ENCODE data around the gene LTBP2.
A peak's percentile ranks its signal among the peaks of the same experiment; 100 is the strongest.

Gene LTBP2

GRCh38 chr14:74638966-74639365 is 26.9 kb upstream of the LTBP2 start:
- DNase-seq = no peak

- DNase-seq = peak in 1 of 56 donors; percentile 6
These were observed 26.0 kb upstream of the LTBP2 start for GRCh38 chr14:74638066-74638465.

GRCh38 chr14:74637178-74637550 is 25.1 kb upstream of the LTBP2 start:
- no peak for DNase-seq

GRCh38 chr14:74636424-74637177 is 24.6 kb upstream of the LTBP2 start:
- DNase-seq = no peak

- DNase-seq = no peak
These were observed 23.8 kb upstream of the LTBP2 start for GRCh38 chr14:74635847-74636246.

- no peak for DNase-seq
These were observed 22.9 kb upstream of the LTBP2 start for GRCh38 chr14:74634964-74635363.

- no peak for DNase-seq
These were observed 22.4 kb upstream of the LTBP2 start for GRCh38 chr14:74634481-74634880.

- DNase-seq = no peak
These were observed 19.0 kb upstream of the LTBP2 start for GRCh38 chr14:74630881-74631690.

GRCh38 chr14:74628418-74628817 is 16.4 kb upstream of the LTBP2 start:
- no peak for DNase-seq

GRCh38 chr14:74627076-74627475 is 15.0 kb upstream of the LTBP2 start:
- DNase-seq = no peak

- DNase-seq = no peak
These were observed 10.2 kb upstream of the LTBP2 start for GRCh38 chr14:74622257-74622656.

- no peak for DNase-seq
These were observed 9.5 kb upstream of the LTBP2 start for GRCh38 chr14:74621556-74621955.

GRCh38 chr14:74620923-74621322 is 8.9 kb upstream of the LTBP2 start:
- DNase-seq = no peak

GRCh38 chr14:74620497-74620921 is 8.5 kb upstream of the LTBP2 start:
- DNase-seq = no peak

- no peak for DNase-seq
These were observed 7.7 kb upstream of the LTBP2 start for GRCh38 chr14:74619672-74620131.

- DNase-seq = peak in 2 of 56 donors; percentile 4 to 5
These were observed 6.3 kb upstream of the LTBP2 start for GRCh38 chr14:74618078-74618952.

GRCh38 chr14:74616996-74617700 is 5.1 kb upstream of the LTBP2 start:
- no peak for DNase-seq

GRCh38 chr14:74616507-74616906 is 4.5 kb upstream of the LTBP2 start:
- no peak for DNase-seq

- DNase-seq = no peak
These were observed 3.7 kb upstream of the LTBP2 start for GRCh38 chr14:74615735-74616134.

GRCh38 chr14:74614508-74615495 is 2.8 kb upstream of the LTBP2 start:
- DNase-seq = no peak

Measured in amygdala (tissue), 56 donors.